OCI-LY3 (cell line): ENCODE measurements around the gene IGFLR1.

Source experiments
- H2AFZ ChIP-seq: fragments of 200-600, 300-600 bp; shearing (Covaris generic); 2 replicates; pipeline ENCODE4 v1.6.0; 2014; ENCODE audit warnings: antibody characterized with exemption, low read depth, low read length
- H3K27ac ChIP-seq: fragments of 200-600, 300-600 bp; sonication (generic); 2 replicates; pipeline ENCODE4 v1.5.1; 2014; ENCODE audit warnings: mild to moderate bottlenecking, low read length, moderate library complexity, mixed read lengths
- H3K27me3 ChIP-seq: fragments of 200-600, 300-600 bp; sonication (generic); 2 replicates; pipeline ENCODE4 v1.6.1; 2014; ENCODE audit warnings: low read depth, low read length, mixed read lengths
- H3K36me3 ChIP-seq: fragments of 200-600, 300-600 bp; sonication (generic); replicated peaks from 2 replicates; pipeline ENCODE3; 2014; ENCODE audit warnings: low read depth, low read length, mixed read lengths
- H3K4me1 ChIP-seq: fragments of 300-600, 200-600 bp; sonication (generic); 2 replicates; pipeline ENCODE4 v1.6.1; 2014; ENCODE audit warnings: low read length, mixed read lengths
- H3K4me2 ChIP-seq: fragments of 200-600, 300-600 bp; sonication (generic); 2 replicates; pipeline ENCODE4 v1.6.1; 2014; ENCODE audit warnings: low read length, mixed read lengths
- H3K4me3 ChIP-seq: fragments of 300-600, 200-600 bp; sonication (generic); 2 replicates; pipeline ENCODE4 v1.5.1; 2014; ENCODE audit warnings: antibody characterized with exemption, mild to moderate bottlenecking, low read length, moderate library complexity
- H3K79me2 ChIP-seq: fragments of 300-600, 200-600 bp; shearing (Covaris generic); 2 replicates; pipeline ENCODE4 v1.6.1; 2014; ENCODE audit warnings: mild to moderate bottlenecking, low read length, mixed read lengths
- H3K9ac ChIP-seq: fragments of 300-600, 200-600 bp; shearing (Covaris generic); 2 replicates; pipeline ENCODE4 v1.6.0; 2014; ENCODE audit warnings: mild to moderate bottlenecking, low read length, moderate library complexity
- H3K9me3 ChIP-seq: fragments of 200-600, 300-600 bp; shearing (Covaris generic); 2 replicates; pipeline ENCODE4 v1.6.1; 2014; ENCODE audit warnings: low read length, mixed read lengths; ENCODE audit not compliant: insufficient read depth
- H4K20me1 ChIP-seq: fragments of 200-600, 300-600 bp; sonication (generic); 2 replicates; pipeline ENCODE4 v1.6.1; 2016; ENCODE audit warnings: low read length, mixed read lengths; ENCODE audit not compliant: insufficient read depth
- EZH2phosphoT487 ChIP-seq: fragments of 200-600 bp; shearing (Covaris generic); IDR thresholded peaks from 2 replicates; pipeline ENCODE4 v1.6.1; 2018; ENCODE audit warnings: antibody characterized with exemption, mixed run types, low read depth
- TF ChIP-seq, protein P1 (sequence below): fragments of 200-600, 300-600 bp; sonication (generic); IDR thresholded peaks from 2 replicates; pipeline ENCODE4 v1.5.1; 2014; ENCODE audit warnings: antibody characterized with exemption, low read length, low read depth

The IGFLR1 gene

DNA sequence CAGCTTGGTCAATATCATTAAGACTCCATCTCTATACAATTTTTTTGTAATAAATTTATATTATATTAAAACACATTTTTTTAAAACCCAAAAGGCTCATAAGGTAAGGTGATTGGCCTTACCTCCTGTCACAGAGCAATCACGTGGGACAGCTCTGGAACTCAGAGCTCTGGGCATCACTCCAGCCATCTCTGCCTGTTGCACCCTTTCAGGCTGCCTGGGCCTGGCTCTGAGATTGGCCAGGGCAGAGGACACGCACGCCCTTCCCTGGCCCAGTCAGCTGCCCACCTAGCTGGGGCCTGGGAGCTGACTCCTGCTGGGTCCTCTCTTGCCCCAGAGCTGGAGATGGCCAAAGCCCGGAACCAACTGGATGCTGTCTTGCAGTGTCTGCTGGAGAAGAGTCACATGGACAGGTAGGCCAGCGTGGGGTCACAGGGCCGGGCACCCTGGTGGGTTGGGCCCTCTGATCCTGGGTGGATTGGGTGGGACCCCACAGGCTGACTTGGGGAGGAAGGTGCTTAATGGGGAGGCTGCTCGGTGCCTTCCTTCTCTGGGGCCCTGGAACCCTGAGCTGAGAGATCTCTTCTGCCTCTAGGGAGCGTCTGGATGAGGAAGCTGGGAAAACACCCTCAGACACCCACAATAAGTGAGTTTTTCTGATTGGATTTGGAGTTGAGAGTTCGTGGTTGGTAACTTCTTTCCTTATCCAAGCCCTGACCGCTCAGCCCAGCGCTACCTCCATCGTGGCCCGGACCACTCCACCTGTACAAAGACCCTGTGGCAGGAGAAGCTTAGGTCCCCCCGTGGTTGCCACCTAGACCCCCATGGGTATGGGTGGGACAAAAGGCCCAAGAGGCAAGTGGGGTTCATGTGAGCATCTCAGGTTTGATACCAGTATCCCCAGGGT is 9.8 kb upstream of the IGFLR1 start:
- 0 out of 2 replicates have a peak, but pooled peaks cover 2% of the 10 kb centered on the region for H3K79me2 ChIP-seq
- H2AFZ ChIP-seq, result no peak overlapping the region
- no peaks in the 10 kb centered on the region for H3K9me3 ChIP-seq
- H3K9ac ChIP-seq, result no peak overlapping the region
- no peak overlapping the region for H3K4me2 ChIP-seq
- H3K4me3 ChIP-seq, result no peak overlapping the region
- TF ChIP-seq, protein P1, sequence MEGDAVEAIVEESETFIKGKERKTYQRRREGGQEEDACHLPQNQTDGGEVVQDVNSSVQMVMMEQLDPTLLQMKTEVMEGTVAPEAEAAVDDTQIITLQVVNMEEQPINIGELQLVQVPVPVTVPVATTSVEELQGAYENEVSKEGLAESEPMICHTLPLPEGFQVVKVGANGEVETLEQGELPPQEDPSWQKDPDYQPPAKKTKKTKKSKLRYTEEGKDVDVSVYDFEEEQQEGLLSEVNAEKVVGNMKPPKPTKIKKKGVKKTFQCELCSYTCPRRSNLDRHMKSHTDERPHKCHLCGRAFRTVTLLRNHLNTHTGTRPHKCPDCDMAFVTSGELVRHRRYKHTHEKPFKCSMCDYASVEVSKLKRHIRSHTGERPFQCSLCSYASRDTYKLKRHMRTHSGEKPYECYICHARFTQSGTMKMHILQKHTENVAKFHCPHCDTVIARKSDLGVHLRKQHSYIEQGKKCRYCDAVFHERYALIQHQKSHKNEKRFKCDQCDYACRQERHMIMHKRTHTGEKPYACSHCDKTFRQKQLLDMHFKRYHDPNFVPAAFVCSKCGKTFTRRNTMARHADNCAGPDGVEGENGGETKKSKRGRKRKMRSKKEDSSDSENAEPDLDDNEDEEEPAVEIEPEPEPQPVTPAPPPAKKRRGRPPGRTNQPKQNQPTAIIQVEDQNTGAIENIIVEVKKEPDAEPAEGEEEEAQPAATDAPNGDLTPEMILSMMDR, result no peak
- TF ChIP-seq EZH2phosphoT487, result no peak
- H3K36me3 ChIP-seq, result no peaks in the 10 kb centered on the region
- no peaks in the 10 kb centered on the region for H3K27me3 ChIP-seq
- peaks cover 12% of the 10 kb centered on the region for H3K4me1 ChIP-seq
- H3K27ac ChIP-seq, result no peak overlapping the region
- H4K20me1 ChIP-seq, result no peaks in the 10 kb centered on the region

GRCh38 chr19:35750167-35750566 is 7.9 kb upstream of the IGFLR1 start:
- Histone ChIP-seq H3K36me3 (no peaks in the 10 kb centered on the region), H3K27me3 (no peaks in the 10 kb centered on the region), H4K20me1 (no peaks in the 10 kb centered on the region), H3K9me3 (no peaks in the 10 kb centered on the region), H2AFZ (no peak overlapping the region), H3K27ac (no peak overlapping the region), H3K4me1 (peaks cover 14% of the 10 kb centered on the region), H3K4me2 (no peak overlapping the region), H3K79me2 (peaks cover 13% of the 10 kb centered on the region), H3K9ac (no peak overlapping the region), H3K4me3 (no peak overlapping the region)
- TF ChIP-seq, protein P1, result no peak
- TF ChIP-seq EZH2phosphoT487, result no peak

- H3K9ac ChIP-seq, result peak within 1 kb of the TSS; percentile 81
- H3K4me3 ChIP-seq, result peak within 1 kb of the TSS; percentile 92
- peak within 1 kb of the TSS; percentile 80 for H2AFZ ChIP-seq
- no peaks in the 10 kb centered on the region for H3K27me3 ChIP-seq
- H3K36me3 ChIP-seq, result no peaks in the 10 kb centered on the region
- no peak for TF ChIP-seq EZH2phosphoT487
- TF ChIP-seq, protein P1, result no peak
- H3K79me2 ChIP-seq, result peaks cover 13% of the 10 kb centered on the region
- H3K4me1 ChIP-seq, result peaks cover 23% of the 10 kb centered on the region
- peak within 1 kb of the TSS; percentile 22 for H3K27ac ChIP-seq
- H4K20me1 ChIP-seq, result no peaks in the 10 kb centered on the region
- no peaks in the 10 kb centered on the region for H3K9me3 ChIP-seq
- H3K4me2 ChIP-seq, result peak within 1 kb of the TSS; percentile 83
Measured at GRCh38 chr19:35748106-35749020, 6.1 kb upstream of the IGFLR1 start, which contains the start of gene LIN37. TSS of gene LIN37 (plus strand) at chr19:35748576. CDS start at chr19:35748725, 149 bp downstream.
